Measurements from ENCODE around the gene IGFBP5. TPM values are rescaled to one million over a fixed set of nuclear protein-coding genes. Genes with fewer than 3 reads are reported as not detected.

The IGFBP5 gene
- total and polyA plus RNA-seq, 2 donors (not counting 3 experiments of a cell fraction or from before 2014, with no cell fraction given): 0.06 TPM; not detected in 1

- ChIA-PET POLR2A (no interaction called here), CTCF (interaction anchor here (0.8 to 12.6 kb wide), 23 partner anchors 10 to 1047 kb away, joined by 3 to 583 read pairs (median 5); partner anchors contain the start of genes IGFBP2 and XRCC5)
- H3K4me1 ChIP-seq (ENCODE audit: control insufficient read depth, extremely low read depth, insufficient read depth, low read length): peaks cover 8% of the 10 kb centered on the region
- no peaks in the 10 kb centered on the region for H3K79me2 ChIP-seq (ENCODE audit: control insufficient read depth, insufficient read depth, low read length)
- H3K9me3 ChIP-seq (replicated peaks; ENCODE audit: control insufficient read depth, insufficient read depth, low read length): no peaks in the 10 kb centered on the region
- H3K4me3 ChIP-seq (replicated peaks in 1 of 3; ENCODE audit: insufficient read depth in 1 of 3, low read depth in 1 of 3, low read length in 3 of 3): no peak overlapping the region
- H4K20me1 ChIP-seq (replicated peaks; ENCODE audit: control insufficient read depth, extremely low read depth, insufficient read depth, low read length): no peaks in the 10 kb centered on the region
- BruUV-seq (replicated peaks): no TSS peak
- intact Hi-C loops (cut with micrococcal nuclease) (loop anchor here (1.0 to 5.0 kb wide), 8 partner anchors 33 to 632 kb away; partner anchors contain the start of gene IGFBP2), dilution Hi-C loops (cut with MboI; ENCODE audit: extremely low pct_ligation_motif_present, low sequenced_read_pairs) (no loop called here)
- H3K9ac ChIP-seq (replicated peaks; ENCODE audit: extremely low read depth, insufficient read depth, low read length): no peak overlapping the region
- FAIRE-seq: peak; percentile 97
- no peak overlapping the region for H3K4me2 ChIP-seq (ENCODE audit: insufficient read depth, low read length)
- H2AFZ ChIP-seq (ENCODE audit: low read depth, low read length): no peak overlapping the region
- H3K9me1 ChIP-seq (replicated peaks; ENCODE audit: control insufficient read depth, extremely low read depth, insufficient read depth, low read length): no peaks in the 10 kb centered on the region
- TF ChIP-seq CTCF (IDR thresholded peaks at IDR 0.05; ENCODE audit: extremely low read depth in 1 of 2, insufficient read depth in 1 of 2, low read depth in 1 of 2, low read length in 2 of 2): peak; percentile 97 to 98
- no peak for TF ChIP-seq MAX (IDR thresholded peaks at IDR 0.05; ENCODE audit: insufficient read depth, insufficient read length)
- TF ChIP-seq JUN (IDR thresholded peaks at IDR 0.05; ENCODE audit: borderline replicate concordance, insufficient read depth, insufficient read length, low read depth): no peak
- TF ChIP-seq POLR2AphosphoS5 (IDR thresholded peaks at IDR 0.05; ENCODE audit: insufficient read depth, low read depth, low read length): no peak
- no peak for TF ChIP-seq FOS (IDR thresholded peaks at IDR 0.05; ENCODE audit: borderline replicate concordance, insufficient read depth, low read length)
- no peak for TF ChIP-seq EZH2 (IDR thresholded peaks at IDR 0.05; ENCODE audit: borderline replicate concordance, low read depth, low read length, severe bottlenecking)
- peaks cover 0 to 2% of the 10 kb centered on the region in 2 experiments for H3K36me3 ChIP-seq (ENCODE audit: control insufficient read depth in 2 of 2, extremely low read depth in 1 of 2, insufficient read depth in 2 of 2, low read length in 2 of 2)
- H3K27me3 ChIP-seq (ENCODE audit: control insufficient read depth in 2 of 2, insufficient read depth in 2 of 2, low read length in 2 of 2): peaks cover 0 to 4% of the 10 kb centered on the region in 2 experiments
- peak; percentile 74 for DNase-seq (ENCODE audit: low read depth, low spot score)
- H3K27ac ChIP-seq (ENCODE audit: insufficient read depth, low read depth, low read length): no peak overlapping the region
These were observed 28.7 kb downstream of the IGFBP5 start for GRCh38 chr2:216666461-216667233.
